ENCODE data around the gene KIF2A. TPM values are rescaled to one million over a fixed set of nuclear protein-coding genes. Genes with fewer than 3 reads are reported as not detected.

The KIF2A gene
- total RNA-seq, 1 donor from 2014 or later = 75.1 TPM

DNA sequence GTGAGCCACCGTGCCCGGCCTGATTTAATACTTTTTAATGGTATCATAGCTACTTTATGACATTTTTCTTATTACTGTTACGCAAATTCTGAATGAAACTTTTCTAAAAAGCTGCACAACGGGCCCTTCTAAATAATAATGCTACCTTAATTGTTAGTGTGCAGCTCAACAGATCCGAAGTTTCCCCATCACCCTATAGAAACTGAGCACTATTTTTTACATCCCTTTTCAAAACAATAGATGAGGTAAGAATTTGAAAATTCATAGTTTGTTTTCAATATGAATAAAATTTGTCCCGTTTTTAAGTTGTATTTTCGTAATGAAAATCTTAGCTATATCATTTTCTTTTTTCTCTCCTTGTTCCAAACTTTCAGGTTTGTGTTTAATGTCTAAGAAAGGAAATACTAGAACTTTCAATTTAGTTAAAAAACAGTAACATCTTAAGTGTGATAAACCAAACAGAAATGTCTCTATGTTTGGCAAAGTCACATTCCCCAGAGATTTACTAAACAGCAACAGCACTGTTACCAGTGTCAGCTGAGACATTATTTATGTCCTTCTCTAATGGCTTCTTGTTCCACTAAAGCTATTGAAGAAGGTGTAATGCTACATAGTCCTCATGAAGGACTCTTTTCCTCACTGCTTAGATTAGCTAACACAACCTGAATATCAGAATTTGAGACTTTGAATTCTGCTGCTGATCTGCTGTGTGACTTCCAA is 22.9 kb downstream of the KIF2A start:
- no peak for DNase-seq (ENCODE audit: low spot score)

DNA sequence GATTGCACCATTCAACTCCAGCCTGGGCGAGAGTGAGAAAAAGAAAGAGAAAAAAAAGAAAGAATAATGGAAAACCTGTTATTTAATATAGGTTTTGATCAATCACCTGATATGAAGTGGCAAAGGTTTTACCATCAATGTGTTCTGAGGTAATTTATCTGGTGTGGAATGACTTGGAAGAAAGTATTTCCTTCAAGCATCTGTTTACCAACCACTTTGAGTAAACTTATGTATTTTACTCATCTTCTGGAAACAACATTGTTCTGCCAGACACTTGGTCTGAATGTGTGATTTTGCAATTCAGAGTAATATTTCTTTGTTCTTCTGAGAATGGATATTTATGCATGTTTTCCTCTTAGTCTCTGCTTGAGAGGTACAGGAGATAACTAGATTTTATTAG is 24.3 kb downstream of the KIF2A start:
- DNase-seq (ENCODE audit: low spot score) = no peak

DNA sequence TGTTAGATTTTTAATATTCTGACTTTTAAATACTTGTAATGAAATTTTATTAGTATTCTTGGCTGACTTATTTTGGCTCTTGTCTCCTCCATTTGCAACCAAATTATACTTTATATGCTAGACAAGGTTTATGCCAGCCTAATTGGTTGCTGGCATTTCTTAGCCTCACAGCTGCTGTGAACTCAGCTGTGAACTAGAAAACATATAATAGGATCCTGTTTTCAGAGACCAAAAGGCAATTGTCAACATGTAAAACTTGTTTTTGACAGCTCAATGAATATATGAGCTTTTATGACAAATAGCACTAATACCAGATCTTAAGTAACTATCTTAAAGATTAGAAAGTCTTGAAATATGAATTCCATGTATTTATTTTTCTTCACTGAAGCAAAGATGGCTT is 25.9 kb downstream of the KIF2A start:
- no peak for DNase-seq (ENCODE audit: low spot score)

DNA sequence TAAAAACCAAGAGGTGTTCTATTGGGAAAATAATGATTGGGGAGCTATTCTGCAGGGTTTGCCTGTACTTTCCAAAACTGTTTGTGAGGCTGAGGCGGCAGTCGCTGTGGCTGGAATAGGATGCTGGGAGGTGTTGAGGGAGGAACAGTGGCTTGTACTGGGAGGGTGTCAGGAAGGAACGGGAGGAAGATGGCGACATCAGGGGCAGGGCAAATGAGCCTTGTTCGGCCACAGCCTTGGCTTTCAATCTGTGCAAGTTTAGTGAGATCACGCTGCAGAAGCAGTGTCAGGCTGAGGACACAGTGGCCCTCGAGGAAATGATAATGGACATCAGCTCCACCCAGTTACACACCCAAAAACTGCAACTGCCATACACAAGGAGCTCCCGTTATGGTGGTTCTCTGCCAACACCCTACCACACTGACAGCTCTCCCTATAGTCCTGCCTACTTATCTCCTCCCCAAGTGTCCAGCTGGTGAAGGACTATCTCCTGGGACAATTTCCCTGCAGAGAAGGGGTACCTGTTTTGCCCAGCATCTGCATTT is 27.3 kb downstream of the KIF2A start:
- DNase-seq (ENCODE audit: low spot score) = no peak

DNA sequence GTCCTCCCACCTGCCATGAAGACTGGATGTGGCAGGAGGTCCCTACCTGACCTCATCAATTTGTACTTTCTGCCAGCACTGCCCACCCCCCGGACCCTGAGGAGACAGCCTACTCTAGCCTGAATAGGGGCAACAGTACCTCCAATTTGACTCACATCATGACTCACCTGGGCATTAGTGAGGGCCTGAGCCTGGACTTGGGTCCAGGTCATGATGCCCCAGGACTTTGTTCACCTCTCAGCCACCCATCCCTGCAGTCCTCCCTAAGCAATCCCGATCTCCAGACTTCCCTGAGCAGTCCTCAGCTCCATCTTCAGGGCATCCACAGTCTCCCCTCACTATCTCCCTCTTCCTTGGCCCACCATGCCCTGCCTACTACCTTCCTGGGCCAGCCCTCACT is 28.1 kb downstream of the KIF2A start:
- no peak for DNase-seq (ENCODE audit: low spot score)

DNA sequence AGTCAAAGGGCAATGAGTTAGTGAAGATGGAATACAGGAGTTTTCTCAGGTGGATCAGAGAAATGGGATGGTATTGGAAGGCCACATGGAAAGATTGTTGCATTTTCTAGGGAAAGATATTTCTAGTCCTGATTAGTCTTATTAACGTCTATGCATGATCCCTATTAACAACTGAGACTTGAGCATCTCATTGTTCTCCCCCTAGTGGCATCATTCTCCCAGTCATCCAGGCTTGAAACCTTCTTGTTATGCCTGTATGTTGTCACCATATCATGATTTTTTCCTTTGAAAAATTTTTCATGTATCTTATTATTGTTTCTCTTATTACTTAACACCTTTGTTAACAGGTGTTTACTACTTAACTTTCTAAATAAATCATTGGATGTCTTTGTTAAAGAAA is 34.4 kb downstream of the KIF2A start:
- no peak for DNase-seq (ENCODE audit: low spot score)

DNA sequence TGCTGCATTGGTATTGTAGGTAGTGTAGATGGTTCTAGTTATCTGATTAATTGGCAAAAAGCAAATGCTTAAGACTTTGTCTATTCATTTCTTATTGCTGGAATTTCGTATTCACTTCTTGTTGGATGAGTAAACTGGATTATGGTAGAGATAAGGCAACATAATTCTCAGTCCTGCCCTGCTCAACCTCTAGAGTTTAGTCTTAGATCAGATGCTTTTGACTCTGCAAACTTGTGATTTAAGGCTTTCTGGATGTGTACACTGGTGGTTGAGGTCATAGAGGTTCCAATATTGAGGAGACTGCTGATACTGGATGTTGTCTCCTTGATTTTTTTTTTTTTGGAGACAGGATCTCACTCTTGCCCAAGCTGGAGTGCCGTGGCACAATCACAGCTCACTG is 35.0 kb downstream of the KIF2A start:
- DNase-seq (ENCODE audit: low spot score) = no peak

DNA sequence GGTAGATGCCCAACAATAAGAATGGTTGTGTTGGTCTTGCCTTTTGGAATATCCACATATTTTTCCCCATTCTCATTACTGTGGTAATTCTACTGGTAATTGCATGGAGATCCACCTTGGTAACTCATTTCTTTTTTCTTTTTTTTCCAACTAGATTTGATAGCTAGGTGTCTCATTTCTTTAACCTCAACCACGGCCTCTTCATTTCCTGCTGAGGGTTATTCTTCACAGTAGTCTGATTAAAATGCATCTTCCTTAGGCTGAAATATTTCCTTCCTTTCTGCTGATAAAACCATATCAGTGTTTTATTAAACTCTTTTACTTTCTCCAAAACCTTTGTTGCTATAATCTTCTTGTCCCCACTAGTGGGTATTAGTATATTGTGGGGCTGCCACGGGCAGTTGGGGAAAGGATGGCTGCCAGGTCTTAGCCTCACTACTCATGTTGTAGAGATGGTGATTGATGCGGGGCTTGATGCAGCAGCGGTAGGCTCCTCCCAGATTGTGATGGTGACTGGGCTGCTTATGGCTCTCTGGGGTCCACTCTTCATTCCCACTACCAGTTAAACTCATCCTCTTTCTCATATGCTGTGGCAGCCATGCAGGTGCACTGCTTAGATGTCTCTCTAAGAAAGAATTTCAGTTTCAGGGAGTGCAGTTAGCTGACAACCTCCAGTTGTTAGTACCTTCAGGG is 35.9 kb downstream of the KIF2A start:
- no peak for DNase-seq (ENCODE audit: low spot score)

DNA sequence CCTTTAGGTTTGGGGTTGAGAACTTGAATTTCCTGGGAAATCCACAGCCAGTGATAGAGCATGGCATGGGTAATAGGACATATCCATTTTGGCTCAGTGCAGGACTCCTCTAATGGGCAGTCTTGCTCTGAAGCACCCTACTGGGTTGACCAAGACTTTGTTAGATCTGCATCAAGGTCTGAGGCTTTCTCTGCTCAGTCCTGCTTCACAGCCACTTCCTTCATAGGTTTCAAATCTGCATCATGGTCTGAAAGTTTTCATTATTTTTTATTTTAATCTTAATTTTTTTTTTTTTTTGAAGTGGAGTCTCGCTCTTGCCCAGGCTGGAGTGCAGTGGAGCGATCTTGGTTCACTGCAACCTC is 36.5 kb downstream of the KIF2A start:
- no peak for DNase-seq (ENCODE audit: low spot score)

DNA sequence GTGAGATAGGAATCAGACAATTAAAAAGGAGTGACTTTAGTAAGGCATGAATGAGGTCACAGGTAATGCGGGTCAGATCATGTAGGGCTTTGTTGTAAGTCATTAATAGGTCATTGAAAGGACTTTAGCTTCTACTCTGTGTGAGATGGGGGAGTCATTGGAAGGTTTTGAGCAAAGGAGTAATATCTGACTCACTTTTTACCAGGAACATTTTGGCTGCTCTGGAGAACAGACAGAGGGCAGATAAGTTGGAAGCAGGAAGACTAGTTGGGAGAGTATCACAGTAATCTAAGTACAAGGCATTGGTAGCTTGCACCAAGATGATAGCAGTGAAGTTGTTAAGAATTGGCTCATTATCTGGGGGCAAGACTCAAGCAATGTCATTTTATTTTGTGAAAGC is 37.4 kb downstream of the KIF2A start:
- no peak for DNase-seq (ENCODE audit: low spot score)

DNA sequence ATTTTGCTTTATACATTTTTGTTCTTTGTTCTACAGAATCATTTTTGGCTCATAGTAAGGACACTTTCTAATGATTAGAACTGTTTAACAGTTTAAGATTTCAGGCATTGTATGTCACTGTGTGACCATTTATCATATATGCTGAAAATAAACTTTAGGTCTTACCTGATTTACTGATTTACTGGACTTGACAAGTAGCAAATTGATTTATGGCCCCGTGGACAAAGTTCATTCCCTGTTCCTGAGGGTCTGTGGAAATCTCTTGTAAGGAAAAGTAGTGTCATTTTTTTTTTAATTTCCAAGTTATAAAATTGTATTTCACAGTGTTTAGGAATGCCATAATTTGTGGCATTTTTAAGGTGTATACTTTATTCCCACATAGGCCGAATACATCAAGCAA is 40.7 kb downstream of the KIF2A start:
- no peak for DNase-seq (ENCODE audit: low spot score)

DNA sequence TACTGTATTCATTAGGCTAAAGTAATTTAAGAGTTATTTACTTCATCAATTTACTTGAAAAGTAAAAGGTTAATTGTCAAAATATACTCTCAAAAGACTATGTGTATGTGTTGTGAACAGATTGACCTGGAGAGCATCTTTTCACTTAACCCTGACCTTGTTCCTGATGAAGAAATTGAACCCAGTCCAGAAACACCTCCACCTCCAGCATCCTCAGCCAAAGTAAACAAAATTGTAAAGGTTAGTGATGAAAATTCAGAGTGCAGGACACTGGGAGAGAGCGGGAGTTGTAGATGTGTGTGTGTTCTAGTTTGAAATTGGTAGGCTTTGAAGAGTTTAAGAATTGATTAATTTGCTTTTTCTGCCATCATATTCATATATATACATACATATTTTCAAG is 41.9 kb downstream of the KIF2A start:
- no peak for DNase-seq (ENCODE audit: low spot score)

DNA sequence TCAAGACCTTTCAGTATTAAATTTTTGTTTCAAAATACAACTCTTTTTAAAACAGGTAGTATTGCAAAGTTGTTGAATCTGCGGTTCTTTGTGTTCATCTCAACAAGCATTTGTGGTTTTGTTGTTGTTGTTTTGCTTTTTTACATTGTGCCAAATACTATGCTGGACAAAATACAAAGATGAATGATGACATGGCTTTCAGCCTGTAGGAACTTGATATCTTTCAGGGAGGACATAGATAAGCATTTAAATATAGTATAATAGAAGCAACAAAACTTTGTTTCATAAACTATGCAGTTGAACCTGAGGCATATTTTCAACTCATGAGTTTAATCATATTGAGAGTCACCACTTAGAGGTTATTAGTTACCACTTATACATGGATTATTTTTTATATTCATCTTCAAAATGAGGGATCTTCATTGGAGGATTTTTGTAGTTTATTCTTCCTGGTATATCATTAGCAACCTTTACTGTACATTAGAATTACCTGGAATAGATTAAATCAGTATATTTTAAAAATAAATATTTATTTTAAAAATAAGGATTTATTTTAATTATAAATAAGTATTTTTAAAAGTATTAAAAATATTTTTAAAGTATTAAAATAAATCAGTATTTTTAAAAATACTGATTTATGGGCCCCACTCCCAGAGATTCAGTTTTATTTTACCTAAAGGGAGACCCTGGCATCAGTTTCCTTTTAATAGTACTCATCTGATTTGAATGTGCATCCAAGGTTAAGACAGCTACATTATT is 42.9 kb downstream of the KIF2A start:
- DNase-seq (ENCODE audit: low spot score) = no peak

DNA sequence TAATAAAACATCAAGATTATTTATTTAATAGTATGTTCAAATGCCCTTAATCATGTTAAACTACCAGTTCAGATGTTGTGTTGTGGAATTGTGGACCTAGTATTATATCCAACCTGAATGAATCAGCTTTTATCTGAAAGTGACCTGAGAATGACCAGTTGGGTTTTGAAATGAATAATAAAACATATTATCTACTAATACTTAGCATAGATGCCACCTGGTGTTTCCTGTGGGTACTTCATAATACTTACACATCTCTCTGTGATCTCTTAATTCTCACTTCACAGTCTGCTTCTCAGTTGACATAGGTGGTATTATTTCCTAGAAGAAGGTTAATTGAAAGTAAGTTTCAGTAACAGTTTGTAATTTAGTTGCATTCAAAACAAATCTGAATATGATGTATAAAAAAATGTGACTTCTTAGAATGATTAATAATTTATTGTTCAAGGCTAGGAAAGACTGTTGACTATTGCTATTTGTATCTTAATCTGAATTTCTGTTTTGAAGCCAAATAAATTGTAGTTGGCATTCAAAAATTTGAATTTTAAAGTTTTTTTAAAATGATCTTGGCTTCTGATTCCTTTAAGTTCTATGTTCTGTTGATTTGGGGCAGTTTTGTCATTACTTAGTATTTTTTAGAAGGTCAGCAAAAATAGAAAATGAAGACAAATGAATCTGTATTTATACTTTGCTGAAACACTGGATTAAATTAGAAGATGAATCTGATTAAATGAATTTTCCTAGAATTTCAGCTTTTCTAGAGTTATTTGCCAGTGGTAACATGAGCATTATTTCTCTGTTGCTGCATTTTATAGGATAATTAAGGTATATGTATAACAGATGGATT is 48.2 kb downstream of the KIF2A start:
- peak; percentile 38 for DNase-seq (ENCODE audit: low spot score)

DNA sequence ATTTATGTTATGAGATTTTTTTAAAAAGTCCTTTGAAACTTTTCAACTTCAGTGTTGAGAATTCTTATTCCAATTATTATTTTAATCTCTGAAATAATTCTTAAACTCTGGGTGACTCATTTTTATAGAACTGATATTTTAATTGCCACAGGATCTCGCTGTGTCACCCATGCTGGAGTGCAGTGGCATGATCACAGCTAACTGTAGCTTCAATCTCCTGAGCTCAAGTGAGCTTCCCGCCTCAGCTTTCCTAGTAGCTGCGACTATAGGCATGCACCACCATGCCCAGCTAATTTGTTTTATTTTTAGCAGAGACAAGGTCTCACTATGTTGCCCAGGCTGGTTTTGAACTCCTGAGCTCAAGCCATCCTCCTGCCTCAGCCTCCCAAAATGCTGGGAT is 56.7 kb downstream of the KIF2A start:
- no peak for DNase-seq (ENCODE audit: low spot score)

DNA sequence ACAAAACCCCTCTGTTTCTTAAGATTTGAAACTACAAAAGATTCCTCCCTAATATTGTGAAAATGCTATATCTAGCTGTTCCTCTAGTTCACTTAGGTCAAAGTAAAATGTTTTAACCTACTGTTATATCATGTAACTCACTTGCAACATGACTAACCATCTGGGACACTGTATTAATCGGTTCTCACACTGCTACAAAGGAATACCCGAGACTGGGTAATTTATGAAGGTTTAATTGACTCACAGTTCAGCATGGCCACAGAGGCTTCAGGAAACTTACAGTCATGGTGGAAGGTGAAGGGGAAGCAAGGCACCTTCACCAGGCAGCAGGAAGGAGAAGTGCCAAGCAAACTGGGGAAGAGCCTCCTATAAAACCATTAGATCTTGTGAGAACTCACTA is 63.0 kb downstream of the KIF2A start:
- DNase-seq (ENCODE audit: low spot score) = no peak

DNA sequence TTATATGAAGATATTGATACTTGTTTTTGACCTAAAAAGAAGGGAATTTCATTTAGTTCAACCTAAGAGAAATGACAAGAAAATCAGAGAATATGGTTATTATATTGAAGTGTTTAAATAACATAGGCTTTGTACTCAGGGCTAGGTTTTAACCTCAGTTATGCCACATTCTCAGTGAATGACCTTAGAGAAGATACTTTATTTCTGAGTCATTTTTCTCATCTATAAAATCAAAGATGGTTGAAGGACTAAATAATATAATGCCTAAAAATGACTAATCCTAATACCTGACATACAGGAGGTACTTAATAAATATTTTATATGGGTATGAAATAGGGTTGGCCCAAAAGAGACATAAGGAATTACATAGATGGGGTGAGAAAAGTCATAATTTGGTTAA is 65.4 kb downstream of the KIF2A start:
- no peak for DNase-seq (ENCODE audit: low spot score)

DNA sequence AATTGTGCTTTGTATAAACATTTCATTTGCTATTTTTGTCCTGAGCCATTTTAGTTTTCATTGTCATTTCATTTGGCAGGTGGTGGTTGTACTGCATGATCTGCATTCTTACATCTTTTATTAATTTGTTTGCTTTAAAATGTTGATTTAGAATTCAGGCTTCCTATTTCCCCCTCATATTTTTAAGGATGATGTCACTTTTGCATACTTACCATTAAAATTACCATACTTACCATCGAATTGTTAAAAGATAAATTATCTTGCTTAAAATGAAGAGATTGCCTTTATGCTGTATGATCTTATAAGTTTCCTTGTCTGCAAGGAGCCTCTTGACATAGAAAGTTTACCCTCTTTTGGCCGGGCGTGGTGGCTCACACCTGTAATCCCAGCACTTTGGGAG is 66.6 kb downstream of the KIF2A start:
- DNase-seq (ENCODE audit: low spot score) = no peak

DNA sequence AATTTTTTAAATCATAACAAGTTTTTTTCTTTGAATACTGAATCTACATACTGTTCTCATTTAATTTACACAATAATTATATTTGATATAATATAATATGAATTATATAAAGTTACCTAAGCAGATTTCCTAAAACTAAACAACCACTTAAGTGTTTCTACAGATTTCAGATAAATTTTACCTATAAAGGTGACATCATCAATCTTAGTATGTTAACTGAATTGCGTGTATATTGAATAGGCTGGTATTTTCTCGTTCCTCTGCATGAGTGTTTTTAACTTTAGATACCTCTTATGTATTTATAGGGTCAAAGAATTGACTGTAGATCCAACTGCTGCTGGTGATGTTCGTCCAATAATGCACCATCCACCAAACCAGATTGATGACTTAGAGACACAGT is 67.4 kb downstream of the KIF2A start:
- DNase-seq (ENCODE audit: low spot score) = no peak

DNA sequence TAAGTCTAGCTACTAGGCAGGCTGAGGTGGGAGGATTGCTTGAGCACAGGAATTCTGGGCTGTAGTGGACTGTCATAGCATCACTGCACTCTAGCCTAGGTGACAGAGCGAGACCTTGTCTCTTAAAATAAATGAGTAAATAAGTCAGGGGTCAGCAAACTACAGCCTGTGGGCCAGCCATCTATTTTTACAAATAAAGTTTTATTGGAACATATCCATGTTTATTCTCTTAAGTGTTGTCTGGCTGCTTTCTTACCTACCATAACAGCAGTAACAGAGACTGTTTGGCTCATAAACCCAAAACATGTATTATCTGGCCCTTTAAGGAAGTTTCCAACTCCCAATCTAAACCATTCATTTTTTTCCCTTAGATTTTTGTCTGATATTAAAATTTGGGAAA is 68.1 kb downstream of the KIF2A start:
- DNase-seq (ENCODE audit: low spot score) = no peak

DNA sequence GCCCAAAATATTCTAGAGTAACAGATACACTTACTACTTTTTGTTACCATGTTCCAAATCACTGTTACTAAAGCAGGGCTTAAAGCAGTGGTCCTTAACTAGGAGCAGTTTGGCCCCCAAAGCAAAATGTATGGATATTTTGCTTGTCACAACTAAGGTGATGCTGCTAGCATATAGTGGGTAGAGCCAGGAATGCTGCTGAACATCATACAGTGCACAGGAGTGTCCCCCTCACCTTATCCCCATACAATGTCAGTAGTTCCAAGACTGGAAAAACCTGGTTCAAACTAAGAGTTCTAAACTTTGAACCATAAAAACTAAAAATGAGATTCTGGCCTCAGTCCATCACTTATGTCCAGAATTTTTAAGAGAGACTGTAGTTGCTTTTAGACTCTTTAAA is 69.6 kb downstream of the KIF2A start:
- no peak for DNase-seq (ENCODE audit: low spot score)

DNA sequence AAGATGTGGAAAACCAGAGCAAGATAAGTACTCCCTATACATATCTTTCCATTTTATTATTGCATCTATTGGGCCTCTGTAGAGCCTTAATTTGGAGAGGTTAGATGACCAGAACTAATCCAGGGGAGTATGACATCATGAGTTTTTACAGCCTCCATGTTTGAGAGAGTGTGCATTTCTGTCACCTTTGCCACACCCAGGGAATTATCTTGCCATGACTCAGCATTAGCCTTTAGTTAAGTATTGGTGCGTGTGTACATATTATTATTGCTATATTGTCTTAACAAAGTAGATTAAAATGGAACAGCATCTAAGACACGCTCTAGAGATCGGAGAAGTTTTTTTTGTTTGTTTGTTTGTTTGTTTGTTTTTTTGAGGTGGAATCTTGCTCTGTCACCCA is 70.1 kb downstream of the KIF2A start:
- no peak for DNase-seq (ENCODE audit: low spot score)
